ENCODE measurements around the gene SLC12A7.

The SLC12A7 gene

DNA sequence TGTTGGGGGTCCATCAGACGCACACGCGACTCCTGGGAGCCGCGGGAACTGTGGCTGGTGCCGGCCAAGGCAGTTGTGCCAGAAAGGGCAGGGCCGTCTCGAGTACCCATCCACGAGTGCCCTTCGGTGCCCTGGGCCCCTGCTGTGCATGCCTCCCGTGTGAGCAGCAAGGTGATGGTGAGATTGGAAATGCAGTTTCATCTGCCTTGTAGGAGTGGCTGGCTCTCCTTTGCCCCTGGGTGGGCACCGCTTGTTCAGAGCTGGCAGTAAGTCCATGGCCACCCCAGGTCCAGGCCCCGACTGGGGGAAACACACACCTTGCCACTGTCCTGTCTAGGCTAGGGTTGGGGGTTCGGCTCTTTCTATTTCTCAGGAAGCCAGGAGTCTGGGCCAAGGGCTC, 97.5 kb downstream of the SLC12A7 start:
- Histone ChIP-seq H2BK12ac (ENCODE audit: low read length) (no peak overlapping the region), H3K4me3 (ENCODE audit: low read depth, low read length) (no peak overlapping the region), H2AK5ac (ENCODE audit: low read length) (no peak overlapping the region), H2BK120ac (ENCODE audit: insufficient read depth, low read length, poor library complexity) (no peak overlapping the region), H3K4me1 (ENCODE audit: control insufficient read depth in 1 of 2, insufficient read depth in 2 of 2, low read length in 2 of 2) (peaks cover 0 to 3% of the 10 kb centered on the region in 2 experiments), H3K4me2 (ENCODE audit: low read length) (no peak overlapping the region), H3K18ac (ENCODE audit: low read length) (no peak overlapping the region), H3K79me1 (ENCODE audit: low read length) (no peaks in the 10 kb centered on the region), H3K27me3 (ENCODE audit: insufficient read depth, low read length) (peaks cover 8% of the 10 kb centered on the region), H4K91ac (ENCODE audit: low read depth, low read length) (no peak overlapping the region), H4K12ac (ENCODE audit: low read depth, low read length) (no peak overlapping the region), H3K4ac (ENCODE audit: low read depth, low read length) (no peak overlapping the region), H3K23ac (ENCODE audit: low read length) (no peak overlapping the region), H2BK5ac (ENCODE audit: low read depth, low read length, poor library complexity) (no peak overlapping the region), H3K79me2 (ENCODE audit: control insufficient read depth, insufficient read depth, low read length, poor library complexity) (no peaks in the 10 kb centered on the region), H3K9ac (ENCODE audit: low read length) (no peak overlapping the region), H4K8ac (ENCODE audit: low read depth, low read length) (no peak overlapping the region), H3K27ac (ENCODE audit: low read depth, low read length) (no peak overlapping the region), H2AFZ (ENCODE audit: insufficient read depth, low read length, poor library complexity) (no peak overlapping the region), H3K9me3 (ENCODE audit: insufficient read depth, low read depth, low read length) (no peaks in the 10 kb centered on the region), H3K36me3 (ENCODE audit: control insufficient read depth in 1 of 2, insufficient read depth in 2 of 2, low read length in 2 of 2) (no peaks in the 10 kb centered on the region), H3K14ac (ENCODE audit: low read length) (no peak overlapping the region)
- no peak for DNase-seq
- WGBS (ENCODE audit: extremely low coverage, insufficient coverage, insufficient read length), result no CpG with 5 or more reads among the region's 14 CpGs

DNA sequence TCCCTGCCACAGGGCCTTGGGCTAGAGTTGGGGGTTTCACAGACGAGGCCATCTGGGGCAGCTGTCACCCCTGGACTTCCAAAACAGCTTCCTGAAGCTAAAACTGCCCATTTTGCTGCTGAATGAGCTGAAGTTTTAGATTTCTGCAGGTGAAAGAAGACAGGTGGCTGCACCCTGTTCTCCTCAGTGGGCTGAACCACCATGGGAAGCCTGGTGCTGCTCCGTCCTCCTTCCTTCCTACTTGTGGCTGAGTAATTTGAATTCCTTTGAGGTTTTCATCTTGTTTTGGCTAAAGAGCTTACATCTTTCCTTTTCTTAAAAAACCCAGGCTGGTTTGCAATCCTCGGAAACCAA, 97.9 kb downstream of the SLC12A7 start:
- Histone ChIP-seq H2BK5ac (ENCODE audit: low read depth, low read length, poor library complexity) (no peak overlapping the region), H3K23ac (ENCODE audit: low read length) (no peak overlapping the region), H3K4me3 (ENCODE audit: low read depth, low read length) (no peak overlapping the region), H3K79me2 (ENCODE audit: control insufficient read depth, insufficient read depth, low read length, poor library complexity) (no peaks in the 10 kb centered on the region), H3K36me3 (ENCODE audit: control insufficient read depth in 1 of 2, insufficient read depth in 2 of 2, low read length in 2 of 2) (no peaks in the 10 kb centered on the region), H3K9me3 (ENCODE audit: insufficient read depth, low read depth, low read length) (no peaks in the 10 kb centered on the region), H3K27me3 (ENCODE audit: insufficient read depth, low read length) (peaks cover 12% of the 10 kb centered on the region), H4K8ac (ENCODE audit: low read depth, low read length) (no peak overlapping the region), H2AK5ac (ENCODE audit: low read length) (no peak overlapping the region), H3K14ac (ENCODE audit: low read length) (no peak overlapping the region), H3K4me2 (ENCODE audit: low read length) (no peak overlapping the region), H3K79me1 (ENCODE audit: low read length) (no peaks in the 10 kb centered on the region), H3K27ac (ENCODE audit: low read depth, low read length) (no peak overlapping the region), H2BK12ac (ENCODE audit: low read length) (no peak overlapping the region), H3K4ac (ENCODE audit: low read depth, low read length) (no peak overlapping the region), H2BK120ac (ENCODE audit: insufficient read depth, low read length, poor library complexity) (no peak overlapping the region), H4K91ac (ENCODE audit: low read depth, low read length) (no peak overlapping the region), H3K4me1 (ENCODE audit: control insufficient read depth in 1 of 2, insufficient read depth in 2 of 2, low read length in 2 of 2) (peaks cover 0 to 6% of the 10 kb centered on the region in 2 experiments), H3K9ac (ENCODE audit: low read length) (no peak overlapping the region), H3K18ac (ENCODE audit: low read length) (no peak overlapping the region), H2AFZ (ENCODE audit: insufficient read depth, low read length, poor library complexity) (no peak overlapping the region), H4K12ac (ENCODE audit: low read depth, low read length) (no peak overlapping the region)
- no peak for DNase-seq
- no CpG with 5 or more reads among the region's 3 CpGs for WGBS (ENCODE audit: extremely low coverage, insufficient coverage, insufficient read length)

GRCh38 chr5:1013238-1013947, 98.5 kb downstream of the SLC12A7 start:
- no peak overlapping the region for H4K12ac ChIP-seq (ENCODE audit: low read depth, low read length)
- no peak overlapping the region for H3K4me2 ChIP-seq (ENCODE audit: low read length)
- no peaks in the 10 kb centered on the region for H3K79me2 ChIP-seq (ENCODE audit: control insufficient read depth, insufficient read depth, low read length, poor library complexity)
- H3K9me3 ChIP-seq (ENCODE audit: insufficient read depth, low read depth, low read length), result no peaks in the 10 kb centered on the region
- no peak overlapping the region for H3K9ac ChIP-seq (ENCODE audit: low read length)
- no peak overlapping the region for H4K8ac ChIP-seq (ENCODE audit: low read depth, low read length)
- H2BK120ac ChIP-seq (ENCODE audit: insufficient read depth, low read length, poor library complexity), result no peak overlapping the region
- H2BK12ac ChIP-seq (ENCODE audit: low read length), result no peak overlapping the region
- no peak overlapping the region for H2AK5ac ChIP-seq (ENCODE audit: low read length)
- H3K4me1 ChIP-seq (ENCODE audit: control insufficient read depth in 1 of 2, insufficient read depth in 2 of 2, low read length in 2 of 2), result peaks cover 0 to 6% of the 10 kb centered on the region in 2 experiments
- DNase-seq, result no peak
- no peaks in the 10 kb centered on the region for H3K79me1 ChIP-seq (ENCODE audit: low read length)
- no peak overlapping the region for H3K14ac ChIP-seq (ENCODE audit: low read length)
- H3K23ac ChIP-seq (ENCODE audit: low read length), result no peak overlapping the region
- no peaks in the 10 kb centered on the region for H3K36me3 ChIP-seq (ENCODE audit: control insufficient read depth in 1 of 2, insufficient read depth in 2 of 2, low read length in 2 of 2)
- H3K27me3 ChIP-seq (ENCODE audit: insufficient read depth, low read length), result peaks cover 13% of the 10 kb centered on the region
- no peak overlapping the region for H3K18ac ChIP-seq (ENCODE audit: low read length)
- H3K4me3 ChIP-seq (ENCODE audit: low read depth, low read length), result no peak overlapping the region
- no peak overlapping the region for H3K4ac ChIP-seq (ENCODE audit: low read depth, low read length)
- no peak overlapping the region for H3K27ac ChIP-seq (ENCODE audit: low read depth, low read length)
- no peak overlapping the region for H2AFZ ChIP-seq (ENCODE audit: insufficient read depth, low read length, poor library complexity)
- H4K91ac ChIP-seq (ENCODE audit: low read depth, low read length), result no peak overlapping the region
- no peak overlapping the region for H2BK5ac ChIP-seq (ENCODE audit: low read depth, low read length, poor library complexity)
- no CpG with 5 or more reads among the region's 19 CpGs for WGBS (ENCODE audit: extremely low coverage, insufficient coverage, insufficient read length)

- Histone ChIP-seq H3K4ac (ENCODE audit: low read depth, low read length) (no peak overlapping the region), H3K18ac (ENCODE audit: low read length) (no peak overlapping the region), H2BK5ac (ENCODE audit: low read depth, low read length, poor library complexity) (no peak overlapping the region), H3K23ac (ENCODE audit: low read length) (no peak overlapping the region), H3K9ac (ENCODE audit: low read length) (no peak overlapping the region), H2AFZ (ENCODE audit: insufficient read depth, low read length, poor library complexity) (no peak overlapping the region), H3K36me3 (ENCODE audit: control insufficient read depth in 1 of 2, insufficient read depth in 2 of 2, low read length in 2 of 2) (no peaks in the 10 kb centered on the region), H3K27me3 (ENCODE audit: insufficient read depth, low read length) (peaks cover 18% of the 10 kb centered on the region), H2AK5ac (ENCODE audit: low read length) (no peak overlapping the region), H3K79me2 (ENCODE audit: control insufficient read depth, insufficient read depth, low read length, poor library complexity) (no peaks in the 10 kb centered on the region), H3K4me2 (ENCODE audit: low read length) (no peak overlapping the region), H4K12ac (ENCODE audit: low read depth, low read length) (no peak overlapping the region), H4K91ac (ENCODE audit: low read depth, low read length) (no peak overlapping the region), H4K8ac (ENCODE audit: low read depth, low read length) (no peak overlapping the region), H3K27ac (ENCODE audit: low read depth, low read length) (no peak overlapping the region), H2BK120ac (ENCODE audit: insufficient read depth, low read length, poor library complexity) (no peak overlapping the region), H3K14ac (ENCODE audit: low read length) (no peak overlapping the region), H3K9me3 (ENCODE audit: insufficient read depth, low read depth, low read length) (no peaks in the 10 kb centered on the region), H3K79me1 (ENCODE audit: low read length) (no peaks in the 10 kb centered on the region), H2BK12ac (ENCODE audit: low read length) (no peak overlapping the region), H3K4me1 (ENCODE audit: control insufficient read depth in 1 of 2, insufficient read depth in 2 of 2, low read length in 2 of 2) (peaks cover 0 to 6% of the 10 kb centered on the region in 2 experiments), H3K4me3 (ENCODE audit: low read depth, low read length) (no peak overlapping the region)
- no peak for DNase-seq
- WGBS (ENCODE audit: extremely low coverage, insufficient coverage, insufficient read length), result no CpG with 5 or more reads among the region's 7 CpGs
These were observed 99.0 kb downstream of the SLC12A7 start for GRCh38 chr5:1012900-1013237.

Measured in trophoblast cell (in vitro differentiated cells and primary cell).